ENCODE data around the gene CCDC149. TPM values are rescaled to one million over a fixed set of nuclear protein-coding genes. Genes with fewer than 3 reads are reported as not detected.

CCDC149 gene
- total RNA-seq, 1 donor from 2014 or later, result 16.7 TPM

GRCh38 chr4:24896056-24896455 is 16.8 kb downstream of the CCDC149 start:
- H3K4me1 ChIP-seq, result peaks cover 11% of the 10 kb centered on the region
- intact Hi-C loops (cut with DNase I), result no loop called here
- no peak for DNase-seq (ENCODE audit: extremely low spot score in 2 of 2)
- H3K27ac ChIP-seq, result no peak overlapping the region
- no peaks in the 10 kb centered on the region for H3K27me3 ChIP-seq
- no peak for TF ChIP-seq POLR2A (IDR thresholded peaks at IDR 0.05)
- no peak for TF ChIP-seq POLR2AphosphoS5 (IDR thresholded peaks at IDR 0.05; ENCODE audit: insufficient read depth in 1 of 2, low read depth in 1 of 2)
- TF ChIP-seq, protein P1, sequence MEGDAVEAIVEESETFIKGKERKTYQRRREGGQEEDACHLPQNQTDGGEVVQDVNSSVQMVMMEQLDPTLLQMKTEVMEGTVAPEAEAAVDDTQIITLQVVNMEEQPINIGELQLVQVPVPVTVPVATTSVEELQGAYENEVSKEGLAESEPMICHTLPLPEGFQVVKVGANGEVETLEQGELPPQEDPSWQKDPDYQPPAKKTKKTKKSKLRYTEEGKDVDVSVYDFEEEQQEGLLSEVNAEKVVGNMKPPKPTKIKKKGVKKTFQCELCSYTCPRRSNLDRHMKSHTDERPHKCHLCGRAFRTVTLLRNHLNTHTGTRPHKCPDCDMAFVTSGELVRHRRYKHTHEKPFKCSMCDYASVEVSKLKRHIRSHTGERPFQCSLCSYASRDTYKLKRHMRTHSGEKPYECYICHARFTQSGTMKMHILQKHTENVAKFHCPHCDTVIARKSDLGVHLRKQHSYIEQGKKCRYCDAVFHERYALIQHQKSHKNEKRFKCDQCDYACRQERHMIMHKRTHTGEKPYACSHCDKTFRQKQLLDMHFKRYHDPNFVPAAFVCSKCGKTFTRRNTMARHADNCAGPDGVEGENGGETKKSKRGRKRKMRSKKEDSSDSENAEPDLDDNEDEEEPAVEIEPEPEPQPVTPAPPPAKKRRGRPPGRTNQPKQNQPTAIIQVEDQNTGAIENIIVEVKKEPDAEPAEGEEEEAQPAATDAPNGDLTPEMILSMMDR (IDR thresholded peaks at IDR 0.05), result no peak
- no peak overlapping the region for H3K4me3 ChIP-seq
- no peaks in the 10 kb centered on the region for H3K9me3 ChIP-seq
- no peaks in the 10 kb centered on the region for H3K36me3 ChIP-seq

- Histone ChIP-seq H3K36me3 (no peaks in the 10 kb centered on the region), H3K27ac (no peak overlapping the region), H3K4me3 (no peak overlapping the region), H3K9me3 (no peaks in the 10 kb centered on the region), H3K4me1 (peaks cover 11% of the 10 kb centered on the region), H3K27me3 (no peaks in the 10 kb centered on the region)
- DNase-seq (ENCODE audit: extremely low spot score in 2 of 2), result no peak
- TF ChIP-seq POLR2AphosphoS5 (IDR thresholded peaks at IDR 0.05; ENCODE audit: insufficient read depth in 1 of 2, low read depth in 1 of 2) (no peak), POLR2A (IDR thresholded peaks at IDR 0.05) (no peak)
- TF ChIP-seq, protein P1 (IDR thresholded peaks at IDR 0.05), result no peak
- intact Hi-C loops (cut with DNase I), result no loop called here
Observed at GRCh38 chr4:24895461-24895860, 17.4 kb downstream of the CCDC149 start.

DNA sequence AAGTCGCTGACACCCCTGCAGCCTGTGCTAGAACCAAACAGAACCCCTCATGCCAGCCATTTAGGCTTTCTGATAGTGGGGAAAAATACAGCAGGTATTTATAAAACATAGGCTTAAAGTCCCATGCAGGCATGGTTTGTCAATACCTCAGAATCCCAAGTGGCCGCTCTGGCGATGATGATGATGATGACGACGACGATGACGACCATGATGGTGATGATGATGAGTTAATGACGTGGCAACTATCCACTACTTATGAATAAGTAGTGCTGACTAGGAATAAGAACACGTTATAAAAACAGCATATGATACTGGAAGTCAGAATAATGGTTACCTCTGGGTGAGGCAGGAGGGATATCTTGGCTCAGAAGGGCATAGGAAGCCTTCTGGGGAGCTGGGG is 18.0 kb downstream of the CCDC149 start:
- H3K27me3 ChIP-seq, result no peaks in the 10 kb centered on the region
- no peaks in the 10 kb centered on the region for H3K9me3 ChIP-seq
- DNase-seq (ENCODE audit: extremely low spot score in 2 of 2), result no peak
- H3K4me3 ChIP-seq, result no peak overlapping the region
- H3K27ac ChIP-seq, result no peak overlapping the region
- peaks cover 11% of the 10 kb centered on the region for H3K4me1 ChIP-seq
- TF ChIP-seq POLR2AphosphoS5 (IDR thresholded peaks at IDR 0.05; ENCODE audit: insufficient read depth in 1 of 2, low read depth in 1 of 2) (no peak), POLR2A (IDR thresholded peaks at IDR 0.05) (no peak)
- TF ChIP-seq, protein P1 (IDR thresholded peaks at IDR 0.05), result no peak
- intact Hi-C loops (cut with DNase I), result no loop called here
- H3K36me3 ChIP-seq, result no peaks in the 10 kb centered on the region

DNA sequence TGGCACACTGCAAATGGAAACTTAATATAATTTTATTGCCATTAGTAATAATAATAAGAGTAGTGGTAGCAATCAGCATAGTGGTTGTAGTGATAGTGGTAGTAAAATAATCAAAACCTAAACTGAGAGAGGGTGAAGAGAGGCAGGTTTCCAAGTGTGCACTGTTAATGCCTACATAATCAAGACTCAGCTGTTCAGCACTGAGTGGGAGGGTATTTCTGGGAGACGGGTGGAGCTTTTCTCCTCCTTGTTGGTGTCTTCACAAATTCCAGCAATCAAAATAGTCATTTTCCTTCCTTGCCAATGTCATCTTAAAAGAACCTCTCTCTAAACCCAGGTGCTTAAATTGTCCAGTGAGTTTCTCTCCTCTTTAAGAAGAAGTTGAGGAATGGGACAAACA is 18.6 kb downstream of the CCDC149 start:
- H3K4me3 ChIP-seq, result no peak overlapping the region
- TF ChIP-seq POLR2A (IDR thresholded peaks at IDR 0.05) (no peak), POLR2AphosphoS5 (IDR thresholded peaks at IDR 0.05; ENCODE audit: insufficient read depth in 1 of 2, low read depth in 1 of 2) (no peak)

DNA sequence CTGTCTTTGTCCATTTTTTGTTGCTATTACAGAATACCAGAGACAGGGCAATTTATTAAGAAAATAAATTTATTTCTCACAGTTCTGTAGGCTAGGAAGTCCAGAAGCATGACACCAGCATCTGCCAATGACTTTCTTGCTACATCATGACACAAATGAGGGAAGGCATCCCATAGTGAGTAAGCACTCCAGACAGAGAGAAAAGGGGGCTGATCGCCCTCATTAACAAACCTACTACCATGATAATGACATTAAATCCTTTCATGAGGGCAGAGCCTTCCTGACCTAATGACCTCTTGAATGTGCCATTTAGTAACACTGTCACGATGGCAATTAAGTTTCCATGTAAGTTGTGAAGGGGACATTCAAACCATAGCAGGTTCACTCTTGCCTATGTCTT is 20.1 kb downstream of the CCDC149 start:
- H3K27me3 ChIP-seq, result no peaks in the 10 kb centered on the region
- H3K4me3 ChIP-seq, result no peak overlapping the region
- DNase-seq (ENCODE audit: extremely low spot score in 2 of 2), result no peak
- H3K9me3 ChIP-seq, result no peaks in the 10 kb centered on the region
- H3K27ac ChIP-seq, result no peak overlapping the region
- H3K36me3 ChIP-seq, result no peaks in the 10 kb centered on the region
- peaks cover 9% of the 10 kb centered on the region for H3K4me1 ChIP-seq
- no peak for TF ChIP-seq POLR2A (IDR thresholded peaks at IDR 0.05)
- TF ChIP-seq, protein P1 (IDR thresholded peaks at IDR 0.05), result no peak
- no peak for TF ChIP-seq POLR2AphosphoS5 (IDR thresholded peaks at IDR 0.05; ENCODE audit: insufficient read depth in 1 of 2, low read depth in 1 of 2)
- intact Hi-C loops (cut with DNase I), result no loop called here

More for the DNA sequence above, 18.6 kb downstream of the CCDC149 start:
- H3K27me3 ChIP-seq, result no peaks in the 10 kb centered on the region
- DNase-seq (ENCODE audit: extremely low spot score in 2 of 2), result no peak
- H3K4me1 ChIP-seq, result peaks cover 11% of the 10 kb centered on the region
- H3K27ac ChIP-seq, result no peak overlapping the region
- H3K9me3 ChIP-seq, result no peaks in the 10 kb centered on the region
- no peaks in the 10 kb centered on the region for H3K36me3 ChIP-seq
- intact Hi-C loops (cut with DNase I), result no loop called here

Data from vagina (tissue), 2 donors.